Endometrium (tissue), 2 donors: ENCODE data around the gene MYL4.
"Not testable (repeated sequence)": the region's sequence is repeated elsewhere in the genome, so short reads cannot be mapped to it uniquely, and the experiment has no call there.

ENCODE experiments used
- FAIRE-seq: peaks from 2 replicates; lab custom pipeline; 2012; peaks lifted over from hg19 to GRCh38; lab: Jason Lieb, UNC
- donor health status: control.
- donor health status: control.

MYL4 gene

DNA sequence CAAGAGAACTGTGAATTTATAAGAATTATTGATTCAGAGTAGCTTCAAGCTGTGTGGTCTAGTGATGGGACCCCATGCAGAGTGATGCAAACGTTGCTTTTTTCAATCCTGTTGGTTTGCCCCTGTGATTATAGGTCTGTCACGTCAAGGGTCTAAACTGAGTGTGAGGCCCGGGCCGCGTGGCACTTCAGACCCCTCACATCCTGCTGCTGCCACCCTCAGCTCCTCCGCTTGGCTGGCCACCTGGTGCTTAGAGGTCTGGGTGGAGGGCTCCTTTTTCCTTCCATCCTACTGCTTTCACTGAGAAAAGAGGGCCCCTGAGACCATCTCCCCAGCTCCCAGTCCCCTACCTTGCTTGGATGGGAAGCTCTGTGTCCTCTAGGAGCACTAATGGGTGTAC, 12.0 kb downstream of the MYL4 start:
- FAIRE-seq: no peak

- FAIRE-seq: no peak
Measured at GRCh38 chr17:47222047-47222446, 12.9 kb downstream of the MYL4 start.

DNA sequence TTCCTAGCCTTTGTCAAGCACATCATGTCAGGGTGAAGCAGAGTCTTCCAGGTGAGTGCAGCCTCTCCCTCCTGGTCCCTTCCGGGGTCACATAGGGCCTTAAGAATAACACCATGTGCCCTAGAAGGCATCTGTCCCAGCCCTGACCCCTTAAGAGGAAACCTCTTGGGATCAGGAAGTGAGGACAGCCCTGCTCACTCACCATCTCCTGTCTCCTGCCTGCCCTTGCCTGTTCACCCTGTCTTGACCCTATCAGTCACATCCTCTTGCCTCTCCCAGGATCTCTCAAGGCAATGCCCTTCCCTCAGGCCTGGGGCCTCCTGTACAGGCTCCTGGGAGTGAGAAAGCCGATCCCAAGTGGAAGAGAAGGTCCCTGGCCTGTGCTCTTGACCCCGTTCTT, 13.9 kb downstream of the MYL4 start:
- FAIRE-seq: no peak

DNA sequence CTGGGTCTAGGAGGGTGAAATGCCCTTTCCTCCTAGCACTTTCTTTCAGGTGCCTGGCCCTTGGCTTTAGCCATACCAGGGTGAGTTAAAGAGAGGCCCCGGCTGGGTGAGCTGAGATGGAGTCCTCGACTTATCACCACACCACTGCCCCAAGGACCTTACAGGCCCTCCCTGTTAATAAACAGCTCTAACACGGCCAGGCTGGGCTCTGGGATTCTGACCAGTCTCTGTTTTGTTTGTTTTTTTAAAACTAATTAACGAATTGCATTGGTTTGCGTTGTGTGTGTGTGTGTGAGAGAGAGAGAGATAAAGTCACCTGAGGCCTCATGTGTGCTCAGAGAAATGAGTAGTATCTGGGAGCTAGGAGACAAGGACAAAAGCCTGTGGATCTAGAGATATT, 14.3 kb downstream of the MYL4 start:
- FAIRE-seq: no peak

DNA sequence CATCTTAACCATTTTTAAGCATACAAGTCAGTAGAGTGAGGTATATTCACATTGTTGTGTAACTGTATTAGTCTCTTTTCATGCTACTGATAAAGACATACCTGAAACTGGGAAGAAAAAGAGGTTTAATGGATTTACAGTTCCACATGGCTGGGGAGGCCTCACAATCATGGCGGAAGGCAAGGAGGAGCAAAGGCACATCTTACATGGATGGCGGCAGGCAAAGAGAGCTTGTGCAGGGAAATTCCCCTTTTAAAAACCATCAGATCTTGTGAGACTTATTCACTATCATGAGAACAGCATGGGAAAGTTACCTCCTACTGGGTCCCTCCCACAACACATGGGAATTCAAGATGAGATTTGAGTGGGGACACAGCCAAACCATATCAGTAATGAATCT, 14.9 kb downstream of the MYL4 start:
- FAIRE-seq: not testable (repeated sequence)

GRCh38 chr17:47224966-47225365, 15.8 kb downstream of the MYL4 start:
- FAIRE-seq: no peak

GRCh38 chr17:47225436-47225858, 16.3 kb downstream of the MYL4 start:
- no peak for FAIRE-seq

- no peak for FAIRE-seq
Measured at GRCh38 chr17:47225911-47226688, 17.0 kb downstream of the MYL4 start.

- FAIRE-seq: no peak
Measured at GRCh38 chr17:47227862-47228261, 18.7 kb downstream of the MYL4 start.

DNA sequence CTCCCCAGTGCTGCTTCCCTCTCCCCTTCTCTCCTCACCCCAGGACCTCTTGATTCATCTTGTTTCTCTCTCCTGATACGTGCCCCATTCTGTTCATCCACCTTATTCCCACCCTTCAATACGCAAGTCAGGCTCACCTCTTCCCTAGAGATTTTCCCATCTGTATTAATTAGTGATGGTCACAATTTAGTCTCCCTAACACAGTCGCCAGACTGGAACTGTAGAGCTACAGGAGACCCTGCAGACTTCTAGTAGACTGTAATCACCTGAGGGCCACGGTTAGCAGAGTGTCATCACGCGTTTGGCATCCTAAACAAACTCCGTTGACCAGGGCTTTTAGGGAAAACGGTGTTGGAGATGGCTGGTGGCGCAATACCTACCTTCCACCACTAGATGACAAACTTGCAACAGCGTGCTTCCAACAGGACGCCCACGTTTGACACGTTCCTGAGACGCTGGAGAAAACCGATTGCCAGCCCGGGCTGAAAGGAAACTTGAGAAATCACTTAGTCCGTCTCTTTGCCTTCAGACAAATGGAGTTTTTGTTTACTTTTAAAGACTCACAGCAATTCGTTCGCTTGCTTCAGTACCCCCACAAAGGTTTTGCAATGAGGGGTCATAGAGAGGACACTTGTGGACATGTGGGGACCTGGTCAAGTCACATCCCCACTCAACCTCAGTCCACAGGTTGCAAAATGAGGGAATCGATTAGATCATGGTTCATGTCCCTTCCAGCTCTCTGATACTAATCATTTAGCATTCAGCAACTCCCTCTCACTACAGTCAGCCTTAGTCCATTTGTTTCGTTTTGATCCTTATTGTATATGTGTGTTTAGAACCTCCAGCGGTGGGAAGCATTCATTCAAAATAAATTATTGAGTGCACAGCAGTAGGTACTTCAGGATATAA, 20.6 kb downstream of the MYL4 start:
- FAIRE-seq: peak; percentile 23

GRCh38 chr17:47230864-47231263, 21.7 kb downstream of the MYL4 start:
- no peak for FAIRE-seq

- FAIRE-seq: no peak
Measured at GRCh38 chr17:47231334-47231733, 22.2 kb downstream of the MYL4 start.

GRCh38 chr17:47231866-47232265, 22.7 kb downstream of the MYL4 start:
- FAIRE-seq: no peak

GRCh38 chr17:47232465-47232864, 23.3 kb downstream of the MYL4 start:
- no peak for FAIRE-seq

- FAIRE-seq: no peak
Measured at GRCh38 chr17:47235506-47235905, 26.4 kb downstream of the MYL4 start.

DNA sequence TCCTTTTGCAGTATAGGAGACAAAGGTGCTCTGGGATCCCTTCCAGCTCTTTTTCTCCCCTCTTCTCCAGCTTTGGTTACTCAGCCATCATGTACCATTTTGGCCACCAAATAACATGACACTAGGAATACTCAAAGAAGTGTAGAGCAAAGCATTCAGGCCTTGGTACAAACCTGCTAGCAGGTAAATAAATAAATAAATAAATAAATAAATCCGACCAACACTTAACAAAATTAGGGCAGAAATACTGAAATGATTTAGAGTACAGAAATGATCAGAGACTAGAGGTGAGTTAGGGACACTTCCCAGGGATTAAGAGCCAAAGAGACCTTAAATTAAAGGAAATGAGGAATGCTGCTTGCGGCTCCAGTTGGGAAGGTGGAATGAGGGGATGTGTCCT, 26.8 kb downstream of the MYL4 start:
- no peak for FAIRE-seq

- FAIRE-seq: no peak
Measured at GRCh38 chr17:47237841-47238240, 28.7 kb downstream of the MYL4 start.

GRCh38 chr17:47238321-47239010, 29.3 kb downstream of the MYL4 start:
- no peak for FAIRE-seq

DNA sequence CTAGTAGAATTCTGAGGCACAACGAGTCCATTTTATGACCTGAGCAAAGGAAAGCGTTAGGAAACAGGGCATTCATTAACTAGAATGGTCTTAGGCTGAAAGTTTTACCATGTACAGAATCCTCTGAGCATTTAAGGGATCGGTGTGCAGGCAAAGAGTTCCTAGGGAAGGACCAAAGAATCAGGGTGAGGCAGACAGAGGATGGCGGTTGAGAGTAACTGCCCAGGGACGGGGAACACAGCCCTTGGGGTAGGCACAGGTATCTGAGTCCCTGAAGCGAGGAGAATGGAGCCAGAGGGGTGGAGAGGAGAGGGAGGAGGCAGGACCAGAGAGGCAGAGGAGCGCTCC, 30.4 kb downstream of the MYL4 start:
- no peak for FAIRE-seq

GRCh38 chr17:47239967-47240651, 31.0 kb downstream of the MYL4 start:
- FAIRE-seq: no peak

GRCh38 chr17:47240806-47241205, 31.7 kb downstream of the MYL4 start:
- FAIRE-seq: no peak

DNA sequence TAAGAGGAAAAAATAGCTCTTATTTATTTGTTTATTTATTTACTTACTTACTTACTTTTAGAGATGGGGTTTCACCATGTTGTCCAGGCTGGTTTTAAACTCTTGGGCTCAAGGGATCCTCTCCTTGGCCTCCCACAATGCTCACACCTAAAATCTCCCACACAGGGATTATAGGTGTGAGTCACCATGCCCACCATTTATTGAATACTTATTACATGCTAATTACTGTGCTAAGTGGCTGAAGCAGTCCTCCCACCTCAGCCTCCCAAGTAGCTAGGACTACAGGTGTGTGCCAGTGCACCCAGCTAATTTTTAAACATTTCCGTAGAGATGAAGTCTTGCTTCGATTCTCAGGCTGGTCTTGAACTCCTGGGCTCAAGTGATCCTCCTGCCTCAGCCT, 33.5 kb downstream of the MYL4 start:
- FAIRE-seq: no peak
